Stimulated activated CD8-positive, alpha-beta memory T cell treated with anti-CD3 and anti-CD28 coated beads, Interleukin-4, amount 100 ng/mL, for 48 hours (primary cell): Measurements from ENCODE around the gene HMGXB3.
A peak's percentile ranks its signal among the peaks of the same experiment; 100 is the strongest.
"Not testable (repeated sequence)": the region's sequence is repeated elsewhere in the genome, so short reads cannot be mapped to it uniquely, and the experiment has no call there.

Source experiments
- DNase-seq: peaks from one replicate; pipeline ENCODE4 v3.0.0-alpha.2; 2020

HMGXB3 gene

GRCh38 chr5:150069672-150070627, 69.4 kb downstream of the HMGXB3 start:
- DNase-seq: no peak

GRCh38 chr5:150070821-150071220, 70.3 kb downstream of the HMGXB3 start:
- DNase-seq: no peak

- DNase-seq: peak; percentile 14
Observed at GRCh38 chr5:150073086-150073625, 72.6 kb downstream of the HMGXB3 start.

GRCh38 chr5:150073677-150074076, 73.1 kb downstream of the HMGXB3 start:
- DNase-seq: peak; percentile 6

- DNase-seq: peak; percentile 11
Observed at GRCh38 chr5:150075233-150075632, 74.7 kb downstream of the HMGXB3 start.

GRCh38 chr5:150075806-150076205, 75.3 kb downstream of the HMGXB3 start:
- DNase-seq: no peak

- no peak for DNase-seq
Observed at GRCh38 chr5:150077060-150077459, 76.5 kb downstream of the HMGXB3 start.

- DNase-seq: no peak
Observed at GRCh38 chr5:150077996-150078801, 77.7 kb downstream of the HMGXB3 start.

- no peak for DNase-seq
Observed at GRCh38 chr5:150078802-150079689, 78.5 kb downstream of the HMGXB3 start.

GRCh38 chr5:150079909-150080461, 79.4 kb downstream of the HMGXB3 start:
- no peak for DNase-seq

- no peak for DNase-seq
Observed at GRCh38 chr5:150080696-150081435, 80.3 kb downstream of the HMGXB3 start.

GRCh38 chr5:150081541-150082283, 81.2 kb downstream of the HMGXB3 start:
- no peak for DNase-seq

GRCh38 chr5:150082374-150082773, 81.8 kb downstream of the HMGXB3 start:
- DNase-seq: no peak

GRCh38 chr5:150082889-150083288, 82.3 kb downstream of the HMGXB3 start:
- no peak for DNase-seq

GRCh38 chr5:150084754-150085153, 84.2 kb downstream of the HMGXB3 start:
- DNase-seq: not testable (repeated sequence)

- DNase-seq: no peak
Observed at GRCh38 chr5:150085191-150085912, 84.8 kb downstream of the HMGXB3 start.

GRCh38 chr5:150085950-150086715, 85.6 kb downstream of the HMGXB3 start, which contains the start of gene CSF1R:
TSS of gene CSF1R (minus strand) at chr5:150086554. CDS start at chr5:150086427, 127 bp downstream.
- no peak for DNase-seq

- DNase-seq: no peak
Observed at GRCh38 chr5:150092159-150092787, 91.7 kb downstream of the HMGXB3 start.
